Progenitor cell of endocrine pancreas (in vitro differentiated cells): ENCODE measurements around the gene XRN1. TPM values are rescaled to one million over a fixed set of nuclear protein-coding genes. Genes with fewer than 3 reads are reported as not detected.
"Not testable (repeated sequence)": the region's sequence is repeated elsewhere in the genome, so short reads cannot be mapped to it uniquely, and the experiment has no call there.

Experiments
- DNase-seq: peaks from one replicate; pipeline ENCODE4 v3.0.0; 2021; ENCODE audit warnings: low spot score; ENCODE audit not compliant: unreplicated experiment
- H3K27ac Mint-ChIP-seq: 2 replicates; pipeline ENCODE4 v1.8.0; 2021; ENCODE audit warnings: mild to moderate bottlenecking, moderate library complexity, mixed read lengths
- H3K27me3 Mint-ChIP-seq: 2 replicates; pipeline ENCODE4 v1.8.0; 2021; ENCODE audit warnings: mixed read lengths
- H3K36me3 Mint-ChIP-seq: 2 replicates; pipeline ENCODE4 v1.8.0; 2022; ENCODE audit warnings: mixed read lengths; ENCODE audit not compliant: insufficient read depth
- H3K4me1 Mint-ChIP-seq: 2 replicates; pipeline ENCODE4 v1.8.0; 2021; ENCODE audit warnings: low read depth, mixed read lengths
- H3K4me3 Mint-ChIP-seq: 2 replicates; pipeline ENCODE4 v1.8.0; 2021; ENCODE audit warnings: low read depth, mild to moderate bottlenecking, moderate library complexity, mixed read lengths
- H3K9me3 Mint-ChIP-seq: 2 replicates; pipeline ENCODE4 v1.8.0; 2021; ENCODE audit warnings: low read depth, mixed read lengths
- CTCF ChIP-seq: fragments of 200-600 bp; sonication (generic); IDR thresholded peaks from one replicate; pipeline ENCODE4 v1.5.0; 2021; ENCODE audit warnings: antibody characterized with exemption, mild to moderate bottlenecking; ENCODE audit not compliant: unreplicated experiment
- total RNA-seq: library from RNA; stranded (reverse); gene quantifications from 2 replicates; pipeline ENCODE4 v1.2.1, GENCODE V29; 2021

Gene XRN1
- total RNA-seq, 1 donor from 2014 or later: 26.9 TPM

DNA sequence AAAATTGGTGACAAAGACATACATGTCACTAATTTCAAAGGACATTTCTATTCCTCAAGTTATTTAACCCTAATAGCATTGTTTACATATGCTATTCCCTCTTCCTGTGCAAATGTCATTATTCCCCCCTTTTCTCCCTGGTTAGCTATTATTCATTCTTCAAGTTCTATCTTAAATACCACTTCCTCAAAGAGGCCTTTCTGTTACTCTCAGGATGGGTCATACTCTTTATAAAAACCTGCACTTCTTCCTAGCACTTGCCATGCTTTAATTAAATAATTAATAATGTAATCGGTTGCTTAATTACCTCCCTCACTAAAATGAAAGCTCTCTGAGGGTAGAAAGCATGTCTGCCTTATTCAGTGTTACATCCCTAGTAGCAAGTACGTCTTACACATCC, 88.5 kb downstream of the XRN1 start:
- no peak for TF ChIP-seq CTCF
- H3K27ac Mint-ChIP-seq: no peak overlapping the region
- no peak overlapping the region for H3K4me3 Mint-ChIP-seq
- peaks cover 33% of the 10 kb centered on the region for H3K36me3 Mint-ChIP-seq
- H3K4me1 Mint-ChIP-seq: peaks cover 15% of the 10 kb centered on the region
- H3K9me3 Mint-ChIP-seq: no peaks in the 10 kb centered on the region
- peaks cover 4% of the 10 kb centered on the region for H3K27me3 Mint-ChIP-seq
- no peak for DNase-seq

DNA sequence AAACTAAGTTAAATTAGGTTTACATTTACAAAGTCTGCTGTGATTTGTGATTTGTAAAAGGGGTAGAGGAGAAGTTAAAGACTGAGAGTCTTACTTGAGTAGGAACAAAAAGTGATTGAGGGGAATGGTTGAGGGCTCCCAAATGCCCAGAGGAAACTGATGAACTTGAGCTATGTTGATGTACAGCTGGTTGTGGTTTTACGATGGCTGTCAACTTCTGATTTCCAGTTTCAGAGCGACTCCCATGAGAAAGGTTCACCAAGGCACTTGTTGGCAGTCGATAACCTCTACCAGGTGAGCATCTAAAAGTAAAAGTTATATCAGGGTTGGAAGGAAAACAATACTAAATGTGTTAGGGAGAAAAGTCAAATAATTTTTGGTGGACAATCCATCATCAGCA, 91.0 kb downstream of the XRN1 start:
- no peak overlapping the region for H3K27ac Mint-ChIP-seq
- H3K4me3 Mint-ChIP-seq: no peak overlapping the region
- H3K27me3 Mint-ChIP-seq: peaks cover 4% of the 10 kb centered on the region
- no peak for TF ChIP-seq CTCF
- H3K4me1 Mint-ChIP-seq: peaks cover 3% of the 10 kb centered on the region
- H3K36me3 Mint-ChIP-seq: peaks cover 49% of the 10 kb centered on the region
- H3K9me3 Mint-ChIP-seq: no peaks in the 10 kb centered on the region
- no peak for DNase-seq

GRCh38 chr3:142355692-142356091, 92.1 kb downstream of the XRN1 start:
- Mint-ChIP-seq H3K4me3 (no peak overlapping the region), H3K36me3 (peaks cover 44% of the 10 kb centered on the region), H3K27me3 (peaks cover 4% of the 10 kb centered on the region), H3K27ac (no peak overlapping the region), H3K9me3 (no peaks in the 10 kb centered on the region), H3K4me1 (peaks cover 3% of the 10 kb centered on the region)
- DNase-seq: no peak
- TF ChIP-seq CTCF: no peak

- H3K27me3 Mint-ChIP-seq: peaks cover 1% of the 10 kb centered on the region
- H3K4me3 Mint-ChIP-seq: no peak overlapping the region
- H3K36me3 Mint-ChIP-seq: peaks cover 39% of the 10 kb centered on the region
- H3K9me3 Mint-ChIP-seq: no peaks in the 10 kb centered on the region
- H3K4me1 Mint-ChIP-seq: peaks cover under 1% of the 10 kb centered on the region
- no peak for TF ChIP-seq CTCF
- no peak overlapping the region for H3K27ac Mint-ChIP-seq
- no peak for DNase-seq
Observed at GRCh38 chr3:142354076-142354475, 93.8 kb downstream of the XRN1 start.

DNA sequence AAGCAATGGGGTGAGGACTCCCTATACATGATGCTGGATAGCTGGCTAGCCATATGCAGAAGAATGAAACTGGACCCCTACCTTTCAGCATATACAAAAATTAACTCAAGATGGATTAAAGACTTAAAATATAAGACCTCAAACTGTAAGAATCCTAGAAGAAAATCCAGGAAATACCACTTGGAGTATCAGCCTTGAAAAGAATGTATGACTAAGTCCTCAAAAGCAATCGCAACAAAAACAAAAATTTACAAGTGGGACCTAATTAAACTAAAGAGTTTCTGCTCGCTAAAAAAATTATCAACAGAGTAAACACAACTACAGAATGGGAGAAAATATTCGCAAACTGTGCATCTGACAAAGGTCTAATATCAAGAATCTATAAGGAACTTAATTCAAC, 94.3 kb downstream of the XRN1 start:
- no peak overlapping the region for H3K4me3 Mint-ChIP-seq
- no peak for DNase-seq
- no peak for TF ChIP-seq CTCF
- H3K4me1 Mint-ChIP-seq: peaks cover under 1% of the 10 kb centered on the region
- no peaks in the 10 kb centered on the region for H3K27me3 Mint-ChIP-seq
- H3K9me3 Mint-ChIP-seq: no peaks in the 10 kb centered on the region
- H3K36me3 Mint-ChIP-seq: peaks cover 40% of the 10 kb centered on the region
- no peak overlapping the region for H3K27ac Mint-ChIP-seq

- H3K4me3 Mint-ChIP-seq, H3K27me3 Mint-ChIP-seq, H3K27ac Mint-ChIP-seq, H3K9me3 Mint-ChIP-seq, DNase-seq, H3K4me1 Mint-ChIP-seq: not testable (repeated sequence)
- peaks cover 38% of the 10 kb centered on the region for H3K36me3 Mint-ChIP-seq
Observed at GRCh38 chr3:142352698-142353097, 95.1 kb downstream of the XRN1 start.
